Activated CD4-positive, alpha-beta memory T cell treated with anti-CD3 and anti-CD28 coated beads for 36 hours (primary cell): Measurements from ENCODE around the gene MORC3. TPM values are rescaled to one million over a fixed set of nuclear protein-coding genes. Genes with fewer than 3 reads are reported as not detected.
"Not testable (repeated sequence)": the region's sequence is repeated elsewhere in the genome, so short reads cannot be mapped to it uniquely, and the experiment has no call there.

Experiments used
- CTCF ChIA-PET: fragments of 350-600 bp; sonication (Branson Sonifier 250); formaldehyde crosslinking; loops from one replicate; lab custom pipeline; 2021; ENCODE audit warnings: antibody characterized with exemption, inconsistent platforms; lab: Charles Lee
- POLR2A ChIA-PET: fragments of 350-600 bp; sonication (Branson Sonifier 250); formaldehyde crosslinking; loops from one replicate; lab custom pipeline; 2021; ENCODE audit warnings: antibody characterized with exemption; lab: Charles Lee
- DNase-seq: peaks from one replicate; pipeline ENCODE4 v3.0.0-alpha.2; 2020
- H3K27ac Mint-ChIP-seq: one replicate; pipeline ENCODE4 v1.8.0; 2021; ENCODE audit warnings: mixed read lengths
- H3K27me3 Mint-ChIP-seq: one replicate; pipeline ENCODE4 v1.8.0; 2021; ENCODE audit warnings: mixed read lengths
- H3K36me3 Mint-ChIP-seq: one replicate; pipeline ENCODE4 v1.8.0; 2021; ENCODE audit warnings: mixed read lengths
- H3K4me1 Mint-ChIP-seq: one replicate; pipeline ENCODE4 v1.8.0; 2021; ENCODE audit warnings: low read depth, mixed read lengths
- H3K4me3 Mint-ChIP-seq: one replicate; pipeline ENCODE4 v1.8.0; 2021; ENCODE audit warnings: mild to moderate bottlenecking, mixed read lengths
- H3K9me3 Mint-ChIP-seq: one replicate; pipeline ENCODE4 v1.8.0; 2021; ENCODE audit warnings: mixed read lengths
- intact Hi-C: fragments of 100-400 bp; cut with micrococcal nuclease; formaldehyde crosslinking; loops from one replicate; pipeline ENCODE4 v1.15.1; 2023
- total RNA-seq, 2 experiments: library from RNA; stranded (reverse); gene quantifications; one replicate each; pipeline ENCODE4 v1.2.3, GENCODE V29; 2021

MORC3 gene, protein sequence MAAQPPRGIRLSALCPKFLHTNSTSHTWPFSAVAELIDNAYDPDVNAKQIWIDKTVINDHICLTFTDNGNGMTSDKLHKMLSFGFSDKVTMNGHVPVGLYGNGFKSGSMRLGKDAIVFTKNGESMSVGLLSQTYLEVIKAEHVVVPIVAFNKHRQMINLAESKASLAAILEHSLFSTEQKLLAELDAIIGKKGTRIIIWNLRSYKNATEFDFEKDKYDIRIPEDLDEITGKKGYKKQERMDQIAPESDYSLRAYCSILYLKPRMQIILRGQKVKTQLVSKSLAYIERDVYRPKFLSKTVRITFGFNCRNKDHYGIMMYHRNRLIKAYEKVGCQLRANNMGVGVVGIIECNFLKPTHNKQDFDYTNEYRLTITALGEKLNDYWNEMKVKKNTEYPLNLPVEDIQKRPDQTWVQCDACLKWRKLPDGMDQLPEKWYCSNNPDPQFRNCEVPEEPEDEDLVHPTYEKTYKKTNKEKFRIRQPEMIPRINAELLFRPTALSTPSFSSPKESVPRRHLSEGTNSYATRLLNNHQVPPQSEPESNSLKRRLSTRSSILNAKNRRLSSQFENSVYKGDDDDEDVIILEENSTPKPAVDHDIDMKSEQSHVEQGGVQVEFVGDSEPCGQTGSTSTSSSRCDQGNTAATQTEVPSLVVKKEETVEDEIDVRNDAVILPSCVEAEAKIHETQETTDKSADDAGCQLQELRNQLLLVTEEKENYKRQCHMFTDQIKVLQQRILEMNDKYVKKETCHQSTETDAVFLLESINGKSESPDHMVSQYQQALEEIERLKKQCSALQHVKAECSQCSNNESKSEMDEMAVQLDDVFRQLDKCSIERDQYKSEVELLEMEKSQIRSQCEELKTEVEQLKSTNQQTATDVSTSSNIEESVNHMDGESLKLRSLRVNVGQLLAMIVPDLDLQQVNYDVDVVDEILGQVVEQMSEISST
- total RNA-seq, result 10 to 100 TPM; 27.7 to 30.0 TPM

DNA sequence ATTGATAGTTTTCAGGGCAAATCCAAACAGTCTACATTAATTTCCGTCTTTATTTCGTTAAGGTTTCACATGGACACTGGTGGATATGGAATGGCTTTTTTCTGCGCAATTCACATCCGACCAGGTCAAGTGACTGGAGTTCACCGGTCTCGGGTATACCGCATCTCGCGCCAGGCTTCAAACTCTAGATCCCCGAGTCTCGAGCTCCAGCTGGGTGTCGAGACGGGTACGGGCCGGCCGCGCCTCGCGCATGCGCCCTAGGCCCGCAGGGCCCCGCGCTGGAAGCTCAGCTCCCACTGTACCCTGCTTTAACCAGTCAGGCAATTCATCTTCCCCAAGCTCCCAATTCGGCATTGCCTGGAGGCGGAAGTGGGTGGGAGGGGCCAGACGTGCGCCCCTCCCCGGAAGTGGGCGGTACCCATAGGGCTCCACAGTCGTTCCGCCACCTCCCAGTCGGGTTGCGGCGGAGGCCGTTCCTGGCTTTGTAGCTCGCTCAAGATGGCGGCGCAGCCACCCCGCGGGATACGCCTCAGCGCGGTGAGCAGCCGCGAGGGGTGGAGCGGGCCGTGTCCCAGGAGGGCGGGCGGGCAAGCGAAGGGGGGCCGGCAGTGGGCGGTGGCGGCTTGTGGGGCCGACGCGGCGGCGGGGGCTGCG is at the start of gene MORC3:
TSS of gene MORC3 (plus strand) at position 431 of the 654 bp plus-strand sequence. CDS start at position 499, 68 bp downstream.
- no peaks in the 10 kb centered on the region for H3K9me3 Mint-ChIP-seq
- peaks cover 30% of the 10 kb centered on the region for H3K4me1 Mint-ChIP-seq
- H3K36me3 Mint-ChIP-seq, result peaks cover 20% of the 10 kb centered on the region
- CTCF ChIA-PET, result interaction anchor here (0.6 to 2.6 kb wide), 12 partner anchors 10 to 255 kb away, joined by 3 to 20 read pairs (median 4); no protein-coding TSS in a partner anchor
- POLR2A ChIA-PET, result interaction anchor here (0.6 to 2.4 kb wide), 18 partner anchors 9 to 1245 kb away, joined by 3 to 31 read pairs (median 4); partner anchors contain the start of genes CBR3, CHAF1B and SETD4
- intact Hi-C loops, result loop anchor here (1.0 to 2.0 kb wide), 7 partner anchors 10 to 185 kb away; partner anchors contain the start of genes CBR3, CHAF1B and DOP1B
- peak within 1 kb of the TSS; percentile 90 for H3K4me3 Mint-ChIP-seq
- DNase-seq, result peak; percentile 99
- H3K27me3 Mint-ChIP-seq, result no peaks in the 10 kb centered on the region
- H3K27ac Mint-ChIP-seq, result peak within 1 kb of the TSS; percentile 97

DNA sequence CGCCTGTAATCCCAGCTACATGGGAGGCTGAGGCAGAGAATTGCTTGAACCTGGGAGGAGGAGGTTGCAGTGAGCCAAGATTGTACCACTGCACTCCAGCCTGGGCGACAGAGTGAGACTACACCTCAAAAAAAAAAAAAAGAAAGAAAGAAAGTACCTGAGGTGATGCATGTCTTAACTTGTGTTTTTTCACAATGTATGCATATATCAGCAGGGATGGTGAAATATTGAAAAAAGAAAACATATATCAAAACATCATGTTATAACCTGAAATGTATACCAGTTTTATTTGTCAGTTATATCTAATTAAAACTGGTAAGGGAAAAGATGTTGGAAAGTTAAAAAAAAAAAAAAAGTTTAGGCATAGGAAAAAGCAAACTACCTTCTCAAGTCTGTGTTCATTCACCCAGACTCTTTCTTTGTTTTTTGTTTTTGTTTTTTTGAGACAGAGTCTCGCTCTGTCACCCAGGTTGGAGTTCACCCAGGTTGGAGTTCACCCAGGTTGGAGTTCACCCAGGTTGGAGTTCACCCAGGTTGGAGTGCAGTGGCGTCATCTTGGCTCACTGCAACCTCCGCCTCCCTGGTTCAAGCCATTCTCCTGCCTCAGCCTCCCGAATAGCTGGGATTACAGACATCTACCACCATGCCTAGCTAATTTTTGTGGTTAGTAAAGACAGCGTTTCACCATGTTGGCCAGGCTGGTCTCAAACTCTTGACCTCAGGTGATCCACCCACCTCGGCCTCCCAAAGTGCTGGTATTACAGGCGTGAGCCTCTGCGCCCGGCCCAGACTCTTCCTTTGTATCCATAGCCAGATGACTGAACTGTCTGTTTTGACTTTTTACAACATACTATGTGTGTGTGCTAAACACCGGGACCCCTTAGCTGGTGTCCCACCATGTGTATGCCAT is 49.0 kb upstream of the MORC3 start:
- H3K9me3 Mint-ChIP-seq, H3K4me3 Mint-ChIP-seq, CTCF ChIA-PET, DNase-seq, H3K27ac Mint-ChIP-seq, H3K27me3 Mint-ChIP-seq, POLR2A ChIA-PET, intact Hi-C loops, H3K4me1 Mint-ChIP-seq: not testable (repeated sequence)
- H3K36me3 Mint-ChIP-seq, result peaks cover 16% of the 10 kb centered on the region

DNA sequence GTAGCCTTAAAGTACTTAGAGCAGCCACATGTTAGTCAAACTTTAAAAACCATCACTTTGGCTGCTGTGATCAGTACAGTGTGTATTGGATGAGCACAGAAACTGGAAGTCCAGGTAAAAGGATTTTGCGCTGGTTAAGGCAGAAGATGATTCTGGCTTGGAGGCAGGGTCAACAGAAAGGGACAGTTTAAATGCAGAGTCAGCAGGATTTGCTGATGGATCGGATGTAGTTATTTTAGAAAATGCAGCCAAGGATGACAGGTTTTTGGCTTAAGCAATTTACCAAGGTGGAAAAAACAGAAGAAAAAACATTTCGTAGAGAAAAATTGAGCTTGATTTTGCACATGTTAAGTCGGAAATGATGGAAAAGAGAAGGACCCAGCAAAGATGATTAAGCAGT is 45.9 kb upstream of the MORC3 start:
- Mint-ChIP-seq H3K4me3 (no peak overlapping the region), H3K4me1 (no peaks in the 10 kb centered on the region), H3K36me3 (peaks cover 12% of the 10 kb centered on the region), H3K9me3 (no peaks in the 10 kb centered on the region), H3K27ac (no peak overlapping the region), H3K27me3 (no peaks in the 10 kb centered on the region)
- intact Hi-C loops, result no loop called here
- CTCF ChIA-PET, result no interaction called here
- no peak for DNase-seq
- POLR2A ChIA-PET, result no interaction called here

DNA sequence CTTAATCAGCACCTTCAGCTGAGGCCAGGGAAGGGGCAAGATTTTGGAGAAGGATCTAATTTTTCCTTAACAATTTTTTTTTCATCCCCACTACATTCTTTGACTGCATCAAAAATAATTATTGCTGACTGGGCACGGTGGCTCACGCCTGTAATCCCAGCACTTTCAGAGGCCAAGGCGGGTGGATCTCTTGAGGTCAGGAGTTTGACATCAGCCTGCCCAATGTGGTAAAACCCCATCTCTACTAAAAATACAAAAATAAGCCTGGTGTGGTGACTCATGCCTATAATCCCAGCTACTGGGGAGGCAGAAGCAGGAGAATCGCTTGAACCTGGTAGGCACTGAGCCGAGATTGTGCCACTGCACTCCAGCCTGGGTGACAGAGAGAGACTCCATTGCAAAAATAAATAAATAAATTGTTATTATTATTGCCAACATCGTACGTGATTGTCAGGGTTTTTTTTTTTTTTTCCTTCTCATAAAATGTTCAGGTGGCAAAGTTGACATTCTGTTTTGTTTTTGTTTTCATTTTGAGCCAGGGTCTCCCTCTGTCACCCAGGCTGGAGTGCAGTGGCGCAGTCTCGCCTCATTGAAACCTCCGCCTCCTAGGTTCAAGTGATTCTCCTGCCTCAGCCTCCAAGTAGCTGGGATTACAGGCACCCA is 37.3 kb upstream of the MORC3 start:
- H3K36me3 Mint-ChIP-seq, result peaks cover 5% of the 10 kb centered on the region
- no peaks in the 10 kb centered on the region for H3K27me3 Mint-ChIP-seq
- H3K4me3 Mint-ChIP-seq, result no peak overlapping the region
- no peaks in the 10 kb centered on the region for H3K9me3 Mint-ChIP-seq
- intact Hi-C loops, result no loop called here
- H3K4me1 Mint-ChIP-seq, result peaks cover 6% of the 10 kb centered on the region
- H3K27ac Mint-ChIP-seq, result no peak overlapping the region
- CTCF ChIA-PET, result no interaction called here
- POLR2A ChIA-PET, result no interaction called here
- DNase-seq, result no peak

DNA sequence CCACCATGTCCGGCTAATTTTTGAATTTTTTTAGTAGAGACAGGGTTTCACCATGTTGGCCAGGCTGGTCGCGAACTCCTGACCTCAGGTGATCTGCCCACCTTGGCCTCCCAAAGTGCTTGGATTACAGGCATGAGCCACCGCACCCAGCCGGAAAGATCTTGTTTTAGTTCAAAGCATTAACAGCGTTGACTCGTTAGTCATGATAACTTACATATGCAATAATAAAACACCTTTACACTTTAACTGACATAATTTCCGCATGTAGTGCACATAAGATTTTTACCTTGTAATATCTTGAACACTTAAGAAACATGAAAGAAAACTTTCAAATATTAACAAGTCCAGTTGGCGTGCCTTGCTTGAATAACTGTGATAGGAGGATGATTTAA is 36.8 kb upstream of the MORC3 start:
- H3K36me3 Mint-ChIP-seq, H3K9me3 Mint-ChIP-seq: not testable (repeated sequence)

DNA sequence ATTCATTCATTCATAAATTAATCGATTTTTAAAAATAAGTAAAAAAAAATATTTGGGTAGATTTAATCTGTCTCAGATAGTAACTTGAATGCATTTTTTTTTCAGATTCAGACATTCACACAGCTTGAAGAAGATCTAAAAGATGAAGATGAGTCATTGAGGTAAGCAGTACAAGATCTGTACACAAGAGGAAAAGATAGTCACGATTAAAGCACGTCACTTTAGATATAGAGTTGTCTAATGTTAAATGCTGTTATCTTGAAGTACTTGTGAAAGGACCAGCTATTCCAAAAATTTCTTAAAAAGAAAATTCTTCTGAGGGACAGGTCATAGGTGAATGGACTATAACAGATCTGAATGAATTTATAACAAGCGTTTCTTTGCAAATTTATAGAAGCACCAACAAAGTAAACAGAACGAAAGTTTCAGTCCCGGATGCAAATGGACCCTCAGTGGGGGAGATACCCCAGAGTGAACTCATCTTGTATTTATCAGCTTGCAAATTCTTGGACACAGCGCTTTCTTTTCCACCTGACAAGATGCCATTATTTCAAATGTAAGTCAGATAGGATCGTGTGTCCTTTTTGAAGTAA is 31.2 kb upstream of the MORC3 start:
- peaks cover 23% of the 10 kb centered on the region for H3K4me1 Mint-ChIP-seq
- peak overlapping the region; percentile 45 for H3K4me3 Mint-ChIP-seq
- intact Hi-C loops, result loop anchor here (1.0 to 2.0 kb wide), 5 partner anchors 10 to 54 kb away; partner anchors contain the start of gene MORC3
- H3K36me3 Mint-ChIP-seq, result peaks cover 13% of the 10 kb centered on the region
- ChIA-PET CTCF (interaction anchor here (0.6 to 1.9 kb wide), 8 partner anchors 11 to 176 kb away, joined by 3 to 20 read pairs (median 4); partner anchors contain the start of gene MORC3), POLR2A (interaction anchor here (1.1 to 2.2 kb wide), 5 partner anchors 10 to 55 kb away, joined by 3 to 22 read pairs (median 5); partner anchors contain the start of gene MORC3)
- H3K27me3 Mint-ChIP-seq, result no peaks in the 10 kb centered on the region
- no peaks in the 10 kb centered on the region for H3K9me3 Mint-ChIP-seq
- peak overlapping the region; percentile 88 for H3K27ac Mint-ChIP-seq
- DNase-seq, result no peak

More for the DNA sequence above, 36.8 kb upstream of the MORC3 start:
- DNase-seq, CTCF ChIA-PET, H3K4me3 Mint-ChIP-seq, intact Hi-C loops, H3K27me3 Mint-ChIP-seq, H3K4me1 Mint-ChIP-seq, H3K27ac Mint-ChIP-seq, POLR2A ChIA-PET: not testable (repeated sequence)

DNA sequence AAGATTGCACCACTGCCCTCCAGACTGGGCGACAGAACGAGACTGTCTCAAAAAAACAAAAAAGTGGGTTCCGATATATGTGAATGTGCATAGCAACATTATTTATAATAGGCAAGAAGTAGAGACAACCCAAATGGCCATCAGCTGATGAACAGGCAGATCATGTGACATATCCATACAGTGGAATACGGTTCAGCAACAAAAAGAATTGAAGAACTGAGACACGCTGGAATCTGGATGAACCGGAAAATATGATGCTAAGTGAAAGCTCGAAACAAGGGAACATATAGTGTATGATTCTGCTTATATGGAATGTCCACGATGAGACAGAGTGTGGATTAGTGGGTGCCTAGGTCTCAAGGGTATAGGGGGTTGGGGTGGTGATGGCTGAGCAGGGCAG is 28.5 kb upstream of the MORC3 start:
- Mint-ChIP-seq H3K27ac (no peak overlapping the region), H3K27me3 (no peaks in the 10 kb centered on the region), H3K9me3 (no peaks in the 10 kb centered on the region), H3K4me3 (no peak overlapping the region), H3K36me3 (peaks cover 13% of the 10 kb centered on the region), H3K4me1 (peaks cover 29% of the 10 kb centered on the region)
- ChIA-PET CTCF (no interaction called here), POLR2A (no interaction called here)
- intact Hi-C loops, result no loop called here
- DNase-seq, result no peak

DNA sequence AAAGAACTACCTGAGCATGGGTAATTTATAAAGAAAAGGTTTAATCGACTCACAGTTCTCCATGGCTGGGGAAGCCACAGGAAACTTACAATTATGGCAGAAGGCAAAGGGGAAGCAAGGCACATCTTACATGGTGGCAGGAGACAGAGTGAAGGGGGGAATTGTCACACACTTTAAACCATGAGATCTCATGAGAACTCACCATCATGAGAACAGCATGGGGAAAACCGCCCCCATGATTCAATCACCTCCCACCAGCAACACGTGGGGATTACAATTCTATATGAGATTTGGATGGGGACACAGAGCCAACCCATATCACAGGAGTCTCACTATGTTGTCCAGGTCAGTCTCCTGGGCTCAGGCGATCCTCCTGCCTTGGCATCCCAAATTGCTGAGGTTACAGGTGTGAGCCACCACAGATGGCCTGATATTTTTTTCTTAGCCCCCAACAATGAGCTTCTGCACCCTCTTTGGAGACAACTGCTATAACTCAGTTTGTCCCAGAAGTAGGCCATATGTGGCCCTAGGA is 22.5 kb upstream of the MORC3 start:
- DNase-seq, result peak; percentile 14
- H3K36me3 Mint-ChIP-seq, result peaks cover 6% of the 10 kb centered on the region
- H3K27me3 Mint-ChIP-seq, result no peaks in the 10 kb centered on the region
- ChIA-PET POLR2A (interaction anchor here (2.3 to 3.1 kb wide), 2 partner anchors 12 to 23 kb away, joined by 17 to 26 read pairs; partner anchors contain the start of gene MORC3), CTCF (interaction anchor here (0.9 to 1.3 kb wide), 4 partner anchors 12 to 37 kb away, joined by 3 to 6 read pairs (median 4); partner anchors contain the start of gene MORC3)
- intact Hi-C loops, result no loop called here
- peak overlapping the region; percentile 60 for H3K4me3 Mint-ChIP-seq
- peaks cover 42% of the 10 kb centered on the region for H3K4me1 Mint-ChIP-seq
- H3K27ac Mint-ChIP-seq, result peak overlapping the region; percentile 90
- H3K9me3 Mint-ChIP-seq, result no peaks in the 10 kb centered on the region

DNA sequence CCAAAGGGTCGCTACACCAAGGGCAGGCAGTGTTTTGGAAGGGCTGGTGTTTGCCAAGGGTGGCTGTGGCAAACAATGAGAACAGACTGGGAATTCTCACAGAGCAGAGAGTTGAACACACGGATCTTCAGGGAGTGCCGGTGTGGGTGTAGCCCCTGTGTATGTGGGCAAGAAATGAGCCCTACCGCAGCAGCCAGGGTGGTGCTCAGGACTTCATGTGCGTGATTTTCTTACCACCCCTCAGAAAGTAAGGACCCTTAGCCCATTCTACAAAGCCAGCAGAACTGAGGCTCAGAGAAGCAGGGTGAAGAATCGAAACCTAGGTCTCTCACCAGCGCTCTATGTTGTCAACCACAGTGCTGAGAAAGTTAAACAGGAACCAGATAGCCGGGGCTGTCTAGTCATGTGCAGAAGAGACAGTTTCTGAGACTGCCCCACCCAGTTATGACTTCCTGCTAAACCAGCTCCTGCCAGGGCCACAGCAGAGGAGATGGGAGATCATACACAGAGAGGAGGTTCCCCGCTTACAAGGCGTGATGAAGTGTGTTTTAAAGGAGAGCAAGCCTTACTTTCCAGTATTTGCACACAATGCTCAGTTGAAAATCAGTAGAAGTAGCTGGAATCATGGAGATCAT is 21.9 kb upstream of the MORC3 start:
- peak; percentile 81 for DNase-seq
- Mint-ChIP-seq H3K27me3 (no peaks in the 10 kb centered on the region), H3K4me1 (peaks cover 46% of the 10 kb centered on the region), H3K9me3 (no peaks in the 10 kb centered on the region), H3K36me3 (peaks cover 6% of the 10 kb centered on the region), H3K4me3 (peak overlapping the region; percentile 60), H3K27ac (peak overlapping the region; percentile 90)
- ChIA-PET CTCF (interaction anchor here (0.9 to 1.3 kb wide), 4 partner anchors 12 to 38 kb away, joined by 3 to 6 read pairs (median 4); partner anchors contain the start of gene MORC3), POLR2A (interaction anchor here (1.9 to 3.1 kb wide), 3 partner anchors 9 to 22 kb away, joined by 11 to 26 read pairs (median 17); partner anchors contain the start of gene MORC3)
- intact Hi-C loops, result loop anchor here (1.0 kb wide), 3 partner anchors 9 to 22 kb away; partner anchors contain the start of gene MORC3
